DOHH2 (cell line): ENCODE results near the gene TMEM165.

Experiments used
- EZH2phosphoT487 ChIP-seq: fragments of 200-600 bp; sonication (generic); IDR thresholded peaks from 2 replicates; pipeline ENCODE4 v1.6.1; 2017; ENCODE audit warnings: borderline replicate concordance, mild to moderate bottlenecking, antibody characterized with exemption, low read length, moderate library complexity, mixed read lengths
- TF ChIP-seq, protein P1 (sequence below): fragments of 200-600 bp; sonication (generic); IDR thresholded peaks from one replicate; pipeline ENCODE4 v1.5.1; 2014; ENCODE audit warnings: antibody characterized with exemption, mild to moderate bottlenecking, low read depth, low read length; ENCODE audit not compliant: poor library complexity, severe bottlenecking

DNA sequence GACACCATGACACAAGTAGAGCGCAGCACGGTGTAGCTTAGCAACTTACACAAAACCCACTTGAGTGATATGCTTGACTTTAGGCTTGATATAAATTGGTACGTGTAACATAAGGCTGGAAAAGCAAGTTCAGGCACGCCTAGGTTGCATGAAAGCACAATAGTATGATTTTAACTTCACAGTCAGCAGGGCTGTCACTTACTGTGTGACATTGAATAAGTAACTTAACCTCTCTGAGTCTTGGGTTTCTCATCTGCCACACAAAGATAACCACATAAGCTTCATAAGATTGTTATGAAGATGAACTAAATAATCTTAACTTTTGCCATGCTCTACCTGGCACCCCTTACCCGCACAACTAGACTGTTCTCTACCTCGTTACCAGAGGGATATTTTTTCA, 40.2 kb upstream of the TMEM165 start:
- TF ChIP-seq, protein P1, sequence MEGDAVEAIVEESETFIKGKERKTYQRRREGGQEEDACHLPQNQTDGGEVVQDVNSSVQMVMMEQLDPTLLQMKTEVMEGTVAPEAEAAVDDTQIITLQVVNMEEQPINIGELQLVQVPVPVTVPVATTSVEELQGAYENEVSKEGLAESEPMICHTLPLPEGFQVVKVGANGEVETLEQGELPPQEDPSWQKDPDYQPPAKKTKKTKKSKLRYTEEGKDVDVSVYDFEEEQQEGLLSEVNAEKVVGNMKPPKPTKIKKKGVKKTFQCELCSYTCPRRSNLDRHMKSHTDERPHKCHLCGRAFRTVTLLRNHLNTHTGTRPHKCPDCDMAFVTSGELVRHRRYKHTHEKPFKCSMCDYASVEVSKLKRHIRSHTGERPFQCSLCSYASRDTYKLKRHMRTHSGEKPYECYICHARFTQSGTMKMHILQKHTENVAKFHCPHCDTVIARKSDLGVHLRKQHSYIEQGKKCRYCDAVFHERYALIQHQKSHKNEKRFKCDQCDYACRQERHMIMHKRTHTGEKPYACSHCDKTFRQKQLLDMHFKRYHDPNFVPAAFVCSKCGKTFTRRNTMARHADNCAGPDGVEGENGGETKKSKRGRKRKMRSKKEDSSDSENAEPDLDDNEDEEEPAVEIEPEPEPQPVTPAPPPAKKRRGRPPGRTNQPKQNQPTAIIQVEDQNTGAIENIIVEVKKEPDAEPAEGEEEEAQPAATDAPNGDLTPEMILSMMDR = no peak
- no peak for TF ChIP-seq EZH2phosphoT487
